Stimulated activated CD8-positive, alpha-beta memory T cell treated with anti-CD3 and anti-CD28 coated beads, Interleukin-2, amount 100 ng/mL, for 48 hours (primary cell): Measurements from ENCODE around the gene HAGHL.

Experiments
- DNase-seq, 2 donors: peaks; one replicate each; pipeline ENCODE4 v3.0.0-alpha.2; 2020; ENCODE audit warnings: low read depth in 2 of 2

Gene HAGHL

GRCh38 chr16:720990-721764, 5.7 kb upstream of the HAGHL start, which contains the start of gene ANTKMT:
TSS of gene ANTKMT (plus strand) at chr16:721146. CDS start at chr16:721275, 129 bp downstream.
- peak; percentile 70 to 79 for DNase-seq

- no peak for DNase-seq
These were observed 5.0 kb upstream of the HAGHL start for GRCh38 chr16:721765-722540.

- DNase-seq = no peak
These were observed 3.9 kb upstream of the HAGHL start for GRCh38 chr16:722835-723633.

- DNase-seq = no peak
These were observed 3.2 kb upstream of the HAGHL start for GRCh38 chr16:723695-724094.

GRCh38 chr16:724188-725040, 2.5 kb upstream of the HAGHL start:
- no peak for DNase-seq

- DNase-seq = no peak
These were observed 1.9 kb upstream of the HAGHL start for GRCh38 chr16:725041-725376.

- no peak for DNase-seq
These were observed 1.3 kb upstream of the HAGHL start for GRCh38 chr16:725463-726187.

- no peak for DNase-seq
These were observed 793 bp upstream of the HAGHL start for GRCh38 chr16:726188-726437.

- DNase-seq = no peak
These were observed 528 bp downstream of the HAGHL start for GRCh38 chr16:727291-727977.

- peak; percentile 64 to 66 for DNase-seq
These were observed 1.4 kb downstream of the HAGHL start for GRCh38 chr16:728131-728889.

GRCh38 chr16:728890-729744, 2.2 kb downstream of the HAGHL start:
- no peak for DNase-seq

GRCh38 chr16:729768-730665, 3.1 kb downstream of the HAGHL start:
- no peak for DNase-seq

GRCh38 chr16:730666-731509, 4.0 kb downstream of the HAGHL start:
- DNase-seq = no peak

- DNase-seq = no peak
These were observed 5.4 kb downstream of the HAGHL start for GRCh38 chr16:732332-732731.

- no peak for DNase-seq
These were observed 6.0 kb downstream of the HAGHL start for GRCh38 chr16:732936-733335.

GRCh38 chr16:733382-734207, 6.7 kb downstream of the HAGHL start:
- no peak for DNase-seq
